Neural cell (in vitro differentiated cells): Measurements from ENCODE around the gene MAS1. TPM values are rescaled to one million over a fixed set of nuclear protein-coding genes. Genes with fewer than 3 reads are reported as not detected.

ENCODE experiments used
- H2AFZ ChIP-seq: fragments of 200-600, 300-800 bp; sonication (generic), shearing (Covaris generic); 2 replicates; pipeline ENCODE4 v1.6.0; 2014; ENCODE audit warnings: low read depth, mild to moderate bottlenecking, antibody characterized with exemption, low read length, moderate library complexity
- H3F3A ChIP-seq: fragments of 200-600 bp; shearing (Covaris generic); 2 replicates; pipeline ENCODE4 v1.6.1; 2016; ENCODE audit warnings: mild to moderate bottlenecking, moderate library complexity, mixed read lengths, antibody characterized with exemption, low read length; ENCODE audit not compliant: insufficient read depth, poor library complexity, severe bottlenecking
- H3K27ac ChIP-seq: fragments of 200-600, 300-800 bp; sonication (generic), shearing (Covaris generic); 2 replicates; pipeline ENCODE4 v1.5.1; 2014; ENCODE audit warnings: mild to moderate bottlenecking, low read length, moderate library complexity
- H3K27me3 ChIP-seq: fragments of 300-800, 200-600 bp; sonication (generic), shearing (Covaris generic); 2 replicates; pipeline ENCODE4 v1.6.0; 2014; ENCODE audit warnings: mild to moderate bottlenecking, low read depth, low read length, moderate library complexity; ENCODE audit not compliant: insufficient read depth
- H3K36me3 ChIP-seq: fragments of 300-800, 200-600 bp; sonication (generic), shearing (Covaris generic); 2 replicates; pipeline ENCODE4 v1.5.1; 2014; ENCODE audit warnings: mild to moderate bottlenecking, antibody characterized with exemption, low read length, moderate library complexity; ENCODE audit not compliant: insufficient read depth
- H3K4me2 ChIP-seq: fragments of 300-800, 200-600 bp; sonication (generic), shearing (Covaris generic); 2 replicates; pipeline ENCODE4 v1.6.0; 2014; ENCODE audit warnings: mild to moderate bottlenecking, low read length
- H3K4me3 ChIP-seq: fragments of 300-800, 200-600 bp; sonication (generic), shearing (Covaris generic); 2 replicates; pipeline ENCODE4 v1.5.1; 2014; ENCODE audit warnings: mild to moderate bottlenecking, low read length, moderate library complexity
- H3K79me2 ChIP-seq: fragments of 200-600 bp; shearing (Covaris generic); replicated peaks from 2 replicates; pipeline ENCODE4 v1.6.0; 2014; ENCODE audit warnings: mild to moderate bottlenecking, low read length, moderate library complexity; ENCODE audit not compliant: insufficient read depth
- H3K9ac ChIP-seq: fragments of 300-800, 200-600 bp; sonication (generic), shearing (Covaris generic); 2 replicates; pipeline ENCODE4 v1.6.1; 2016; ENCODE audit warnings: mild to moderate bottlenecking, low read length, mixed read lengths
- H3K9me2 ChIP-seq: fragments of 200-600 bp; shearing (Covaris generic); 2 replicates; pipeline ENCODE4 v1.6.1; 2016; ENCODE audit warnings: mild to moderate bottlenecking, low read length, mixed read lengths; ENCODE audit not compliant: insufficient read depth
- H3K9me3 ChIP-seq: fragments of 200-600, 300-800 bp; sonication (generic), shearing (Covaris generic); 2 replicates; pipeline ENCODE4 v1.6.1; 2016; ENCODE audit warnings: mild to moderate bottlenecking, mixed run types, low read length, moderate library complexity, mixed read lengths
- H4K20me1 ChIP-seq: fragments of 200-600 bp; shearing (Covaris generic); 2 replicates; pipeline ENCODE4 v1.6.1; 2016; ENCODE audit warnings: mild to moderate bottlenecking, mixed run types; ENCODE audit not compliant: insufficient read depth
- CTCF ChIP-seq: fragments of 450-650 bp; IDR thresholded peaks from 2 replicates; pipeline ENCODE4 v1.5.1; 2014; ENCODE audit warnings: antibody characterized with exemption, mild to moderate bottlenecking, moderate library complexity; ENCODE audit not compliant: poor library complexity, severe bottlenecking
- EP300 ChIP-seq: fragments of 450-650 bp; conservative IDR thresholded peaks from 2 replicates; pipeline ENCODE4 v1.6.1; 2014; ENCODE audit warnings: antibody characterized with exemption, mild to moderate bottlenecking, moderate library complexity; ENCODE audit not compliant: poor library complexity, severe bottlenecking
- EZH2 ChIP-seq: fragments of 200-600, 300-800 bp; shearing (Covaris generic), sonication (generic); IDR thresholded peaks from 2 replicates; pipeline ENCODE4 v1.6.1; 2014; ENCODE audit warnings: antibody characterized with exemption, low read length, borderline replicate concordance, mild to moderate bottlenecking; ENCODE audit not compliant: insufficient read depth, poor library complexity, severe bottlenecking
- MXI1 ChIP-seq: fragments of 450-650 bp; conservative IDR thresholded peaks from 2 replicates; pipeline ENCODE4 v1.6.1; 2014; ENCODE audit warnings: antibody characterized with exemption, mild to moderate bottlenecking; ENCODE audit not compliant: poor library complexity, severe bottlenecking
- POLR2AphosphoS5 ChIP-seq: IDR thresholded peaks from 2 replicates; pipeline ENCODE4 v1.6.1; 2012
- RAD21 ChIP-seq: fragments of 450-650 bp; conservative IDR thresholded peaks from 2 replicates; pipeline ENCODE4 v1.6.1; 2014; ENCODE audit warnings: antibody characterized with exemption, mild to moderate bottlenecking, moderate library complexity
- REST ChIP-seq: IDR thresholded peaks from 2 replicates; pipeline ENCODE4 v1.6.1; 2012; ENCODE audit warnings: borderline replicate concordance
- SMC3 ChIP-seq: fragments of 450-650 bp; conservative IDR thresholded peaks from 2 replicates; pipeline ENCODE4 v1.6.1; 2014; ENCODE audit warnings: antibody characterized with exemption, mild to moderate bottlenecking, moderate library complexity; ENCODE audit not compliant: poor library complexity
- TAF1 ChIP-seq: IDR thresholded peaks from 2 replicates; pipeline ENCODE4 v1.6.1; 2012; ENCODE audit warnings: low read depth
- polyA plus RNA-seq: library from polyadenylated mRNA; depleted of rRNA; stranded (reverse); fragments of >200 nt; gene quantifications from 2 replicates; pipeline ENCODE4 v1.2.3, GENCODE V29; 2014

MAS1 gene
- polyA plus RNA-seq, 1 donor from 2014 or later = not detected

GRCh38 chr6:159884720-159885119 is 6.1 kb upstream of the MAS1 start:
- H3K79me2 ChIP-seq = no peaks in the 10 kb centered on the region
- no peak for TF ChIP-seq REST
- TF ChIP-seq EP300 = no peak
- TF ChIP-seq RAD21 = no peak

GRCh38 chr6:159886270-159886669 is 4.5 kb upstream of the MAS1 start:
- Histone ChIP-seq H3K79me2 (no peaks in the 10 kb centered on the region), H4K20me1 (no peaks in the 10 kb centered on the region), H3K4me3 (no peak overlapping the region), H3K9me2 (no peaks in the 10 kb centered on the region), H3K9me3 (no peaks in the 10 kb centered on the region), H3K36me3 (no peaks in the 10 kb centered on the region), H3F3A (no peaks in the 10 kb centered on the region), H2AFZ (no peak overlapping the region), H3K4me2 (no peak overlapping the region), H3K9ac (no peak overlapping the region), H3K27ac (no peak overlapping the region), H3K27me3 (no peaks in the 10 kb centered on the region)
- no peak for TF ChIP-seq EP300
- no peak for TF ChIP-seq MXI1
- TF ChIP-seq TAF1 = no peak
- TF ChIP-seq REST = no peak
- TF ChIP-seq RAD21 = no peak
- no peak for TF ChIP-seq CTCF
- no peak for TF ChIP-seq EZH2
- TF ChIP-seq POLR2AphosphoS5 = no peak
- TF ChIP-seq SMC3 = no peak

More at GRCh38 chr6:159884720-159885119, 6.1 kb upstream of the MAS1 start:
- Histone ChIP-seq H4K20me1 (no peaks in the 10 kb centered on the region), H3K27me3 (no peaks in the 10 kb centered on the region), H3K36me3 (no peaks in the 10 kb centered on the region), H3K9ac (no peak overlapping the region), H2AFZ (no peak overlapping the region), H3K9me3 (no peaks in the 10 kb centered on the region), H3F3A (no peaks in the 10 kb centered on the region), H3K4me3 (no peak overlapping the region), H3K27ac (no peak overlapping the region), H3K4me2 (no peak overlapping the region), H3K9me2 (no peaks in the 10 kb centered on the region)
